ENCODE results near the gene SLFN5.
"Not testable (repeated sequence)": the region's sequence is repeated elsewhere in the genome, so short reads cannot be mapped to it uniquely, and the experiment has no call there.

Gene SLFN5

GRCh38 chr17:35243561-35244340 is 879 bp downstream of the SLFN5 start:
- DNase-seq, result no peak

- no peak for DNase-seq
Measured at GRCh38 chr17:35244341-35245195, 1.7 kb downstream of the SLFN5 start.

GRCh38 chr17:35245196-35245486 is 2.3 kb downstream of the SLFN5 start:
- no peak for DNase-seq

GRCh38 chr17:35252651-35253050 is 9.8 kb downstream of the SLFN5 start:
- no peak for DNase-seq

GRCh38 chr17:35254107-35254773 is 11.4 kb downstream of the SLFN5 start:
- no peak for DNase-seq

GRCh38 chr17:35255316-35255715 is 12.4 kb downstream of the SLFN5 start:
- no peak for DNase-seq

GRCh38 chr17:35256629-35257028 is 13.8 kb downstream of the SLFN5 start:
- DNase-seq, result no peak

GRCh38 chr17:35257208-35257659 is 14.4 kb downstream of the SLFN5 start:
- DNase-seq, result no peak

GRCh38 chr17:35259001-35259400 is 16.1 kb downstream of the SLFN5 start:
- DNase-seq, result no peak

- no peak for DNase-seq
Measured at GRCh38 chr17:35265071-35265470, 22.2 kb downstream of the SLFN5 start.

GRCh38 chr17:35265566-35266141 is 22.8 kb downstream of the SLFN5 start:
- DNase-seq, result no peak

GRCh38 chr17:35274167-35275066 is 31.5 kb downstream of the SLFN5 start:
- not testable (repeated sequence) for DNase-seq

- not testable (repeated sequence) for DNase-seq
Measured at GRCh38 chr17:35278454-35278853, 35.6 kb downstream of the SLFN5 start.

- DNase-seq, result not testable (repeated sequence)
Measured at GRCh38 chr17:35278876-35279275, 36.0 kb downstream of the SLFN5 start.

- no peak for DNase-seq
Measured at GRCh38 chr17:35283767-35284166, 40.9 kb downstream of the SLFN5 start.

GRCh38 chr17:35284955-35285354 is 42.1 kb downstream of the SLFN5 start:
- no peak for DNase-seq

GRCh38 chr17:35286120-35286781 is 43.4 kb downstream of the SLFN5 start:
- DNase-seq, result no peak

- DNase-seq, result no peak
Measured at GRCh38 chr17:35287286-35287811, 44.5 kb downstream of the SLFN5 start.

GRCh38 chr17:35289222-35289621 is 46.4 kb downstream of the SLFN5 start:
- no peak for DNase-seq

GRCh38 chr17:35291802-35292201 is 48.9 kb downstream of the SLFN5 start:
- DNase-seq, result no peak

GRCh38 chr17:35293151-35293847 is 50.4 kb downstream of the SLFN5 start:
- DNase-seq, result no peak
